HepG2 (cell line): ENCODE data around the gene PDE6H. TPM values are rescaled to one million over a fixed set of nuclear protein-coding genes. Genes with fewer than 3 reads are reported as not detected.

Experiments used
- ATAC-seq: fragments of 200-7000 bp; cut with Tn5 transposase; 3 replicates; pipeline ENCODE4 v1.9.1; 2020; ENCODE audit warnings: mild to moderate bottlenecking, moderate library complexity
- BruUV-seq: library from RNA; stranded (reverse); fragments of 400-500 nt; replicated peaks from 2 replicates; lab custom pipeline; 2021; lab: Mats Ljungman, UMichigan
- CTCF ChIA-PET: fragments of 300-600 bp; formaldehyde crosslinking; extraction: SDS; loops from one replicate; lab custom pipeline; 2021; ENCODE audit warnings: low total read pairs, inconsistent platforms, low intra/inter-chr PET ratio; lab: Yijun Ruan, JAX
- POLR2A ChIA-PET: fragments of 350-600 bp; sonication (Branson Sonifier 250); formaldehyde crosslinking; loops from one replicate; lab custom pipeline; 2020; ENCODE audit warnings: antibody characterized with exemption, inconsistent platforms; lab: Yijun Ruan, JAX
- DNase-seq: peaks from one replicate; pipeline ENCODE4 v3.0.0-alpha.2; 2015; ENCODE audit warnings: low spot score
- FAIRE-seq: peaks from 3 replicates; lab custom pipeline; 2011; peaks lifted over from hg19 to GRCh38; lab: Jason Lieb, UNC
- H2AFZ ChIP-seq: one replicate; pipeline ENCODE4 v1.6.1; 2011; ENCODE audit warnings: low read length, inconsistent platforms
- H3K27ac ChIP-seq: fragments of 300-600 bp; 3 replicates; pipeline ENCODE4 v1.8.0; 2011; ENCODE audit warnings: mixed run types, mild to moderate bottlenecking, mixed read lengths, low read length, inconsistent platforms; ENCODE audit not compliant: insufficient read depth; ENCODE audit errors: extremely low read length
- H3K27me3 ChIP-seq, 2 experiments: fragments of 200-600 bp in 1 of 2; 2 replicates in 1 of 2; 3 replicates in 1 of 2; pipeline versions ENCODE4 v1.6.0 to v1.8.0; 2011; ENCODE audit warnings: low read length in 2 of 2, mild to moderate bottlenecking in 2 of 2, moderate library complexity in 2 of 2, inconsistent platforms in 1 of 2; ENCODE audit not compliant: insufficient read depth in 2 of 2, control insufficient read depth in 1 of 2
- H3K36me3 ChIP-seq, 2 experiments: fragments of 200-600 bp in 1 of 2; replicated peaks in 1 of 2; 2 replicates in 1 of 2; 3 replicates in 1 of 2; pipeline versions ENCODE4 v1.5.1 to v1.8.0; 2011; ENCODE audit warnings: low read length in 2 of 2, inconsistent platforms in 1 of 2; ENCODE audit not compliant: insufficient read depth in 2 of 2, control insufficient read depth in 1 of 2
- H3K4me1 ChIP-seq: 2 replicates; pipeline ENCODE4 v1.5.1; 2012; ENCODE audit warnings: low read length, inconsistent platforms; ENCODE audit not compliant: insufficient read depth
- H3K4me2 ChIP-seq: 2 replicates; pipeline ENCODE4 v1.6.0; 2011; ENCODE audit warnings: low read depth, low read length, inconsistent platforms
- H3K4me3 ChIP-seq, 3 experiments: fragments of 200-600 bp in 1 of 3; sonication (generic), shearing (Covaris generic) in 1 of 3; replicated peaks in 1 of 3; 2 replicates each; pipeline ENCODE4 v1.5.1; 2011 to 2016; ENCODE audit warnings: low read length in 3 of 3, inconsistent platforms in 2 of 3, low read depth in 2 of 3, mild to moderate bottlenecking in 2 of 3, control low read depth in 1 of 3, mixed read lengths in 1 of 3; ENCODE audit not compliant: insufficient read depth in 1 of 3
- H3K79me2 ChIP-seq: one replicate; pipeline ENCODE4 v1.6.1; 2011; ENCODE audit warnings: low read length, inconsistent platforms; ENCODE audit not compliant: insufficient read depth
- H3K9ac ChIP-seq: 2 replicates; pipeline ENCODE4 v1.6.0; 2011; ENCODE audit warnings: mild to moderate bottlenecking, low read depth, low read length, inconsistent platforms; ENCODE audit not compliant: insufficient read depth
- H3K9me3 ChIP-seq: 2 replicates; pipeline ENCODE4 v1.5.1; 2012; ENCODE audit warnings: mild to moderate bottlenecking, low read length
- H4K20me1 ChIP-seq: 2 replicates; pipeline ENCODE4 v1.6.0; 2011; ENCODE audit warnings: inconsistent platforms, mild to moderate bottlenecking, low read length, moderate library complexity; ENCODE audit not compliant: insufficient read depth
- ARNTL ChIP-seq: sonication (generic); formaldehyde crosslinking; IDR thresholded peaks from 2 replicates; pipeline ENCODE4 v1.4.0; 2020; ENCODE audit warnings: mild to moderate bottlenecking, missing genetic modification reagents
- HIC2 ChIP-seq: sonication (generic); formaldehyde crosslinking; IDR thresholded peaks from 2 replicates; pipeline ENCODE4 v1.9.0; 2022; ENCODE audit warnings: low read depth, missing genetic modification reagents
- TBP ChIP-seq: sonication (generic); formaldehyde crosslinking; IDR thresholded peaks from 2 replicates; pipeline ENCODE4 v1.5.0; 2020; ENCODE audit warnings: missing genetic modification reagents
- TFDP2 ChIP-seq: sonication (generic); formaldehyde crosslinking; IDR thresholded peaks from 2 replicates; pipeline ENCODE4 v1.4.0; 2020; ENCODE audit warnings: missing genetic modification reagents
- ZNF180 ChIP-seq: sonication (generic); formaldehyde crosslinking; IDR thresholded peaks from 2 replicates; pipeline ENCODE4 v1.4.0; 2020; ENCODE audit warnings: low read depth, missing genetic modification reagents, borderline replicate concordance
- ZNF484 ChIP-seq: sonication (generic); formaldehyde crosslinking; IDR thresholded peaks from 2 replicates; pipeline ENCODE4 v1.5.1; 2020; ENCODE audit warnings: mild to moderate bottlenecking, low read depth, missing genetic modification reagents, borderline replicate concordance
- ZNF724P ChIP-seq: sonication (generic); formaldehyde crosslinking; IDR thresholded peaks from 2 replicates; pipeline ENCODE4 v1.8.0; 2022; ENCODE audit warnings: missing genetic modification reagents, borderline replicate concordance
- ZNF780A ChIP-seq: sonication (generic); formaldehyde crosslinking; IDR thresholded peaks from 2 replicates; pipeline ENCODE4 v1.8.0; 2022; ENCODE audit warnings: mild to moderate bottlenecking, missing genetic modification reagents, moderate library complexity
- WGBS: methylation state at CpG from one replicate; pipeline ENCODE4 v1.1.6; 2017; ENCODE audit warnings: low lambda C conversion rate; 5-methylcytosine and 5-hydroxymethylcytosine counted together
- in situ Hi-C: cut with HindIII; loops from 2 replicates; pipeline ENCODE4 v1.10.0; 2017; ENCODE audit warnings: low pct_unique_long_range_greater_than_20kb; ENCODE audit not compliant: extremely low pct_ligation_motif_present
- intact Hi-C: fragments of 100-400 bp; cut with micrococcal nuclease; formaldehyde crosslinking; loops from one replicate; pipeline ENCODE4 v1.10.0; 2022; ENCODE audit not compliant: unreplicated experiment
- polyA plus RNA-seq, 8 experiments: library from polyadenylated mRNA; depleted of rRNA in 3 of 8; stranded (reverse) in 7 of 8; unstranded in 1 of 8; fragments of >200 nt; fragmentation: Illumina TruSeq in 4 of 8; extraction: Trizol in 4 of 8; gene quantifications; 2 replicates each; pipeline versions ENCODE4 v1.2.1 to v1.2.3, GENCODE V29; 2011 to 2016; ENCODE audit warnings: low read depth in 4 of 8, missing spikeins in 1 of 8, mixed read lengths in 1 of 8; ENCODE audit not compliant: insufficient read depth in 1 of 8
- total RNA-seq, 5 experiments: library from RNA; depleted of rRNA; stranded (reverse); fragments of >200 nt; fragmentation: Illumina TruSeq; extraction: Trizol; gene quantifications; 2 replicates each; pipeline ENCODE4 v1.2.3, GENCODE V29; 2016; ENCODE audit warnings: low read depth in 1 of 5

Gene PDE6H
- total and polyA plus RNA-seq, 2 of the 13 experiments (the other 11 are each of a cell fraction or from before 2014, with no cell fraction given), result not detected

- intact Hi-C loops (loop anchor here (5.0 kb wide), 1 partner anchor 520 kb away; no protein-coding TSS in a partner anchor), in situ Hi-C loops (no loop called here)
- peaks cover 4% of the 10 kb centered on the region for H3K4me1 ChIP-seq
- no peaks in the 10 kb centered on the region for H4K20me1 ChIP-seq
- TF ChIP-seq ARNTL (CRISPR knock-in tag) (no peak), TFDP2 (CRISPR knock-in tag) (no peak), ZNF724P (no peak), ZNF484 (CRISPR knock-in tag) (no peak), TBP (CRISPR knock-in tag) (no peak), ZNF180 (CRISPR knock-in tag) (no peak), ZNF780A (no peak), HIC2 (no peak)
- FAIRE-seq (no peak), DNase-seq (no peak), ATAC-seq (no peak)
- H3K27ac ChIP-seq, result no peak overlapping the region
- CTCF ChIA-PET, result no interaction called here
- WGBS, result 38% methylated on average over 10 of the region's 12 CpGs
- H3K9ac ChIP-seq, result no peak overlapping the region
- H3K4me2 ChIP-seq, result no peak overlapping the region
- no peak overlapping the region for H3K4me3 ChIP-seq
- no peak overlapping the region for H2AFZ ChIP-seq
- H3K36me3 ChIP-seq, result no peaks in the 10 kb centered on the region
- no peaks in the 10 kb centered on the region for H3K27me3 ChIP-seq
- no peaks in the 10 kb centered on the region for H3K79me2 ChIP-seq
- no TSS peak for BruUV-seq
- no peaks in the 10 kb centered on the region for H3K9me3 ChIP-seq
- POLR2A ChIA-PET, result no interaction called here
Measured at GRCh38 chr12:14942196-14942931, 30.5 kb upstream of the PDE6H start.
